ENCODE results near the gene COA1. TPM values are rescaled to one million over a fixed set of nuclear protein-coding genes. Genes with fewer than 3 reads are reported as not detected.

Gene COA1
- total and polyA plus RNA-seq, 9 of the 15 experiments (the other 6 are each of a cell fraction or from before 2014, with no cell fraction given): 98.9 to 463 (median 181) TPM

GRCh38 chr7:43671521-43671920 is 57.8 kb downstream of the COA1 start:
- Histone ChIP-seq H3K9me3 (replicated peaks; ENCODE audit: control insufficient read depth, insufficient read depth, low read depth, low read length) (no peaks in the 10 kb centered on the region; the same call in none of the 2 replicates), H2AFZ (ENCODE audit: low read depth, low read length) (no peak overlapping the region), H4K20me1 (replicated peaks; ENCODE audit: control insufficient read depth, insufficient read depth, low read length) (no peaks in the 10 kb centered on the region), H3K36me3 (ENCODE audit: control insufficient read depth, insufficient read depth, low read length) (peaks cover 3% of the 10 kb centered on the region; the same call in 1 of the 3 replicates), H3K4me1 (replicated peaks in 1 of 2; ENCODE audit: control insufficient read depth in 2 of 2, insufficient read depth in 2 of 2, low read length in 2 of 2) (peaks cover 0 to 7% of the 10 kb centered on the region in 2 experiments; a peak in 2 of 5 replicates), H3K9ac (ENCODE audit: insufficient read depth in 1 of 2, low read depth in 2 of 2, low read length in 2 of 2) (no peak overlapping the region), H3K79me2 (ENCODE audit: control insufficient read depth, insufficient read depth, low read length) (peaks cover 97% of the 10 kb centered on the region), H3K4me3 (no peak overlapping the region), H3K27me3 (ENCODE audit: control insufficient read depth in 2 of 2, insufficient read depth in 2 of 2, low read length in 2 of 2) (no peaks in the 10 kb centered on the region), H3K4me2 (ENCODE audit: insufficient read depth, low read length) (no peak overlapping the region), H3K27ac (ENCODE audit: extremely low read depth, low read depth, low read length) (no peak overlapping the region), H3K9me1 (ENCODE audit: control insufficient read depth, insufficient read depth, low read length) (no peaks in the 10 kb centered on the region)
- TF ChIP-seq IRF1 (CRISPR knock-in tag; IDR thresholded peaks at IDR 0.05; ENCODE audit: borderline replicate concordance) (no peak), ZNF431 (CRISPR knock-in tag; IDR thresholded peaks at IDR 0.05) (peak; percentile 80)
- POLR2A ChIA-PET: interaction anchor here (1.1 kb wide), 1 partner anchor 13 kb away, joined by 3 read pairs; no protein-coding TSS in a partner anchor
- CTCF ChIA-PET (ENCODE audit: low intra/inter-chr PET ratio): no interaction called here
- no TSS peak for BruUV-seq (replicated peaks)
- in situ Hi-C loops (cut with MboI): no loop called here
- ATAC-seq: no peak
- no peak for FAIRE-seq
- DNase-seq (ENCODE audit: extremely low read depth in 1 of 4, low spot score in 3 of 4): no peak
- intact Hi-C loops (cut with micrococcal nuclease): no loop called here
- whole genome bisulfite sequencing (ENCODE audit: insufficient coverage, low coverage, missing lambda C conversion rate): 77% methylated on average over 4 of the region's 4 CpGs

GRCh38 chr7:43669286-43670081 is 59.8 kb downstream of the COA1 start:
- no TSS peak for BruUV-seq (replicated peaks)
- Histone ChIP-seq H4K20me1 (replicated peaks; ENCODE audit: control insufficient read depth, insufficient read depth, low read length) (no peaks in the 10 kb centered on the region), H3K79me2 (ENCODE audit: control insufficient read depth, insufficient read depth, low read length) (peaks cover 98% of the 10 kb centered on the region), H2AFZ (ENCODE audit: low read depth, low read length) (no peak overlapping the region), H3K4me3 (no peak overlapping the region), H3K4me1 (replicated peaks in 1 of 2; ENCODE audit: control insufficient read depth in 2 of 2, insufficient read depth in 2 of 2, low read length in 2 of 2) (peaks cover 0 to 1% of the 10 kb centered on the region in 2 experiments; a peak in 2 of 5 replicates), H3K36me3 (ENCODE audit: control insufficient read depth, insufficient read depth, low read length) (peaks cover 8% of the 10 kb centered on the region; the same call in 2 of the 3 replicates), H3K27me3 (ENCODE audit: control insufficient read depth in 2 of 2, insufficient read depth in 2 of 2, low read length in 2 of 2) (no peaks in the 10 kb centered on the region), H3K9me1 (ENCODE audit: control insufficient read depth, insufficient read depth, low read length) (no peaks in the 10 kb centered on the region), H3K9ac (ENCODE audit: insufficient read depth in 1 of 2, low read depth in 2 of 2, low read length in 2 of 2) (no peak overlapping the region), H3K9me3 (replicated peaks; ENCODE audit: control insufficient read depth, insufficient read depth, low read depth, low read length) (no peaks in the 10 kb centered on the region; the same call in none of the 2 replicates), H3K27ac (ENCODE audit: extremely low read depth, low read depth, low read length) (no peak overlapping the region), H3K4me2 (ENCODE audit: insufficient read depth, low read length) (no peak overlapping the region)
- ChIA-PET POLR2A (interaction anchor here (0.6 to 1.1 kb wide), 4 partner anchors 10 to 640 kb away, joined by 3 read pairs; no protein-coding TSS in a partner anchor), CTCF (ENCODE audit: low intra/inter-chr PET ratio) (no interaction called here)
- whole genome bisulfite sequencing (ENCODE audit: insufficient coverage, low coverage, missing lambda C conversion rate): 80% methylated on average over 12 of the region's 15 CpGs
- intact Hi-C loops (cut with micrococcal nuclease): no loop called here
- in situ Hi-C loops (cut with MboI): no loop called here
- ATAC-seq: peak; percentile 56; the same call in 1 of the 3 replicates
- DNase-seq (ENCODE audit: extremely low read depth in 1 of 4, low spot score in 3 of 4): peak in 1 of 4 experiments; percentile 25
- FAIRE-seq: no peak
- TF ChIP-seq POLR2B (IDR thresholded peaks at IDR 0.05; ENCODE audit: low read depth, partially characterized antibody) (no peak), CEBPG (CRISPR knock-in tag; IDR thresholded peaks at IDR 0.05) (no peak), CEBPG (tag; conservative IDR thresholded peaks at IDR 0.05 in 1 of 2, IDR thresholded peaks at IDR 0.05 in 1 of 2) (no peak), ZNF583 (CRISPR knock-in tag; IDR thresholded peaks at IDR 0.05) (no peak), HNRNPUL1 (IDR thresholded peaks at IDR 0.05; ENCODE audit: low read length) (no peak), PRDM10 (IDR thresholded peaks at IDR 0.05; ENCODE audit: partially characterized antibody) (peak; percentile 63), MTF1 (CRISPR knock-in tag; IDR thresholded peaks at IDR 0.05; ENCODE audit: borderline replicate concordance) (no peak), ETV1 (tag; conservative IDR thresholded peaks at IDR 0.05; ENCODE audit: low read depth) (no peak)
